ENCODE measurements around the gene NTRK1.

DNA sequence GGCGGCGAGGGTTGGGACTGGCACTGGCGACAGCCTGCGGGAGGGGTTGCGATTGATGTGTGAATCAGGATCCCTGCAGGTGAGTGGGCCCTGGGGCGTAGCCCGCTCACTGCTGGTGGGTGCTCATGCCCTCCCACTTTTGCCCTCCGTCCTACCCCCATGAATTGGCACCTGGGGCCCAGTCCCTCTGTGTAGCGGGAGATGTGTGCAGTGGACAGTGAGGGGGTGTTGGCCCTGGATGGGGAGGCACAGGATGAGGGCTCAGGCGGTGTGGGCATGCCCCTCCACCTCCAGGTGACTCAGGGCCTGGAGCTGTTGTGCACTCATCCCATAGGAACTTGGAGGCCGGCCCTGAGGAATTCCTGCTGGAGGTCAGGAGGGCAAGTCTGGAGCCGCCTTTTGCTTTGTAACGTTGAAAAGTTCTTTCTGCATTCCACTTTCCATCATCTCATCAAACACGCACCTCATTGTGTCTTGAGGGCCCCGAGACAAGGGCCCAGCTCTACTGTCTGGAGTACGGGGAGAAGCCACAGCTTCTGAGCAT lies 35.9 kb downstream of the NTRK1 start:
- TF ChIP-seq CTCF (IDR thresholded peaks at IDR 0.05) (no peak), POLR2A (IDR thresholded peaks at IDR 0.05) (no peak)
